HL-60 (cell line): ENCODE data around the gene MAT2A.

Experiments used
- CTCF ChIP-seq: IDR thresholded peaks from one replicate; pipeline ENCODE4 v1.5.1; 2011; ENCODE audit warnings: low read length, control low read depth, inconsistent platforms; ENCODE audit not compliant: insufficient read depth
- TF ChIP-seq, protein P1 (sequence below): IDR thresholded peaks from 2 replicates; pipeline ENCODE4 v1.6.1; 2012; ENCODE audit warnings: low read depth; ENCODE audit not compliant: insufficient replicate concordance

DNA sequence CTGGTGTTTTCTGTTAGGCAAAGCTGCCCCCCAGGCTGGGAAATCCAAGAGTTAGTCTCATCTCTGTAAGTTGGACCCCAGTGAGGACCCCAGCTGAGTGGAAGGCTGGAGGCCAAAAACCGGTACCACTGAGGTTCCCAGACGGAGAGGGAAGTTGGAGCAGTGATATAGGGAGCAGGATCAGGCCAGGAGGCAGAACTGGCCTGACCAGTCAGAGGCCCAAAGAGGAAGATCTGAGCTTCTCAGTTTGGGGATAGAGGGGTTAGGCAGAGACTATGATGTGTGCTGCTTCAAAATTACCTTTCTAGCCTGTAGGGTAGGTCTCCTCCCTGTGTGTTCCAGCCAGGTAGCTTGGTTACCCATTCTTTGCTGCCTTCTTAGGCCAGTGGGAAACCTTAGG is 52.0 kb downstream of the MAT2A start:
- TF ChIP-seq, protein P1, sequence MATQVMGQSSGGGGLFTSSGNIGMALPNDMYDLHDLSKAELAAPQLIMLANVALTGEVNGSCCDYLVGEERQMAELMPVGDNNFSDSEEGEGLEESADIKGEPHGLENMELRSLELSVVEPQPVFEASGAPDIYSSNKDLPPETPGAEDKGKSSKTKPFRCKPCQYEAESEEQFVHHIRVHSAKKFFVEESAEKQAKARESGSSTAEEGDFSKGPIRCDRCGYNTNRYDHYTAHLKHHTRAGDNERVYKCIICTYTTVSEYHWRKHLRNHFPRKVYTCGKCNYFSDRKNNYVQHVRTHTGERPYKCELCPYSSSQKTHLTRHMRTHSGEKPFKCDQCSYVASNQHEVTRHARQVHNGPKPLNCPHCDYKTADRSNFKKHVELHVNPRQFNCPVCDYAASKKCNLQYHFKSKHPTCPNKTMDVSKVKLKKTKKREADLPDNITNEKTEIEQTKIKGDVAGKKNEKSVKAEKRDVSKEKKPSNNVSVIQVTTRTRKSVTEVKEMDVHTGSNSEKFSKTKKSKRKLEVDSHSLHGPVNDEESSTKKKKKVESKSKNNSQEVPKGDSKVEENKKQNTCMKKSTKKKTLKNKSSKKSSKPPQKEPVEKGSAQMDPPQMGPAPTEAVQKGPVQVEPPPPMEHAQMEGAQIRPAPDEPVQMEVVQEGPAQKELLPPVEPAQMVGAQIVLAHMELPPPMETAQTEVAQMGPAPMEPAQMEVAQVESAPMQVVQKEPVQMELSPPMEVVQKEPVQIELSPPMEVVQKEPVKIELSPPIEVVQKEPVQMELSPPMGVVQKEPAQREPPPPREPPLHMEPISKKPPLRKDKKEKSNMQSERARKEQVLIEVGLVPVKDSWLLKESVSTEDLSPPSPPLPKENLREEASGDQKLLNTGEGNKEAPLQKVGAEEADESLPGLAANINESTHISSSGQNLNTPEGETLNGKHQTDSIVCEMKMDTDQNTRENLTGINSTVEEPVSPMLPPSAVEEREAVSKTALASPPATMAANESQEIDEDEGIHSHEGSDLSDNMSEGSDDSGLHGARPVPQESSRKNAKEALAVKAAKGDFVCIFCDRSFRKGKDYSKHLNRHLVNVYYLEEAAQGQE = no peak
- no peak for TF ChIP-seq CTCF
